Anterior cingulate cortex (tissue), 58 donors: ENCODE results near the gene ABHD14A.
A peak's percentile ranks its signal among the peaks of the same experiment; 100 is the strongest.

ENCODE experiments used
- DNase-seq, 58 donors: peaks; one replicate each; lab custom pipeline; 2025; lab: John Stamatoyannopoulos, UW

ABHD14A gene

DNA sequence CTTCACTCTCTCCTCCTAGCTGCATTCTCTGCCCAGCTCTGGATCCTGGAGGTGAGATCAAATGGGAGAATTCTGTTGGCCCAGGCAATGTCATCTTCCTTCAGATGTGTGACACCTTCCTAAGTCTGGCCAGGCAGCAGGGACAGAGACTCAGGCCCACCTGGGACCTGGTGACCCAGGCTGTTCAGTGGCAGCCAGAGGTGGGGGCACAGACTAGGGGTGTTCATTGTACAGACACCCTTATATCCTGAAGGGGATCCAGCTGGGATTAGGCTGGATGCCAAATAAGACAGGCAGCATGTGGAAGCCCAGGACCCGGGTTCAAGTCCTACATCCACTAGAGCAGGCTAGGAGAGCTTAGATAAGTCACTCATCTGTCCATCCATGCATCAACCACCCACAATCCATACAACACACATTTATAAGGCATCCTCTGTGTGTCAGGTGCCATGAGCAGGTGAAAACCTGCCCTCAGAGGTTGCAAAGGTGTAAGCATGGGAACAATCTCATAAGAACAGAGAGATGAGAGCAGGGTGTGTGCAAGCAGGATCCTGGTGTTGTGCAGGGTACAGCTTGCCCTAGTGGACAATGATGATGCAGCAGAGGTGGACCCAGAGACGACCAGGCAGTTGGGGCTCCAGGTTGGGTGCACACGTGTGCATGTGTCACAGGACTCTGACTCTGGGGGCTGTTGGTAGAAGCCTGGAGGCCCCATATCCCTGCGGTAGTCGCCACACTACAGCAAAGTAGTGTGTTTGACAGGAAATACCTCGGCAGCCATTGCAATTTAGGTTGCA, 39.1 kb downstream of the ABHD14A start:
- no peak for DNase-seq

DNA sequence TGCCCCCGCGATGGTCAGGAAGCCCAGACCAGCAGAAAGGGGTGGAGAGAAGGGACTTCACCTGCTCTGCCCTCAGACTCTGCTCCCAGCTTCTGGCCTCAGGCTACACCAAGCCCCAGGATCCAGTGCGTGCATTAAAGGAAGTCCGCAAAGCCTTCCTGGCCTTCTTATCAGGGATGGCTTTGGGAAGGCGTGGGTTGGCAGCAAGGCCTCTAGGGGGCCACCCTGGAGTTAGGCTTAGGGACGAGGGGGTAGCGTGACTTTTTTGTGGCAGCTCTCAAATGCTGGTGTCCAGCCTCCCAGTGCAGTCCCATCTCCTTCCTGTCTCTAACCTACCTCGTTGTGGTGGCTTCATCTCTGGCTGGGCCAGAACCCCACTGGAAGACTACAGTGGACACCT, 39.7 kb downstream of the ABHD14A start:
- peak in 1 of 58 donors; percentile 10 for DNase-seq

DNA sequence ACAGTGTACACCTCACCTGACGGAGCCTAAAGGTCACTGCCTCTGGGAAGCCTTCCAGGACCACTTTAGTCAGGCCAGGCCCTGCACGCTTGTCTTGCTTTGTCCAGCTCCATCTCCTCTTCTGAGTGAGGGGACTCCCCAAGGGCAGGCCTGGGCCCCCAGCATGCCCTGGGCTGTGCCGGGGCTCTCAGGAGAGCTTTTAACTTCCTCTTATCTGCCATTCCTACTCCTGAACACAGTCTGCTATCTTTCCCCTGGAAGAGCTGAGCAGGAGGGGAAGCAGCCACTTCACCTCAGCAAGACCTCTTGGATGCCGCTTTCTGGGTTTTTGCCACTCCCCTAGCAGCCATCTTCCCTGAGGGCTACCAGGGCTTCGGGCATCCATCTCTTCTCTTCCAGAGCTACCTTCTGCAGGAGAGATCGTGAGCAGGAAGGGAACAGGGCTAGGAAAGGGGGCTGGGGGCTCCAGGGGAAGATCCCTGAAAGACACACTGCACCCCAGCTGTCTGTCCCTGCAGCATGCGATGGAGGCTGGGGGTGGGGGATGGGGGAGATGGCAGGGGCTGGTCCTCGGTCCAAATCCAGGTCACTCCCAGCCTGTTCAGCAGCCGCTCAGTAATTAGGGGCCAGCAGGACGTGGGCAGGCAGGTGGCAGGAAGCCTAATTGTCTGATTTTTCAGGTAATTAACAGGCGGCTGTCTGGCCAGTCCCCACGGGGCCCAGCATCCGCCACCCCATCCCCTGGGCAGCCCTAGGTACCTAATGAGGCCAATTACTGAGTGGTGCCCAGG, 40.8 kb downstream of the ABHD14A start:
- DNase-seq, result no peak

DNA sequence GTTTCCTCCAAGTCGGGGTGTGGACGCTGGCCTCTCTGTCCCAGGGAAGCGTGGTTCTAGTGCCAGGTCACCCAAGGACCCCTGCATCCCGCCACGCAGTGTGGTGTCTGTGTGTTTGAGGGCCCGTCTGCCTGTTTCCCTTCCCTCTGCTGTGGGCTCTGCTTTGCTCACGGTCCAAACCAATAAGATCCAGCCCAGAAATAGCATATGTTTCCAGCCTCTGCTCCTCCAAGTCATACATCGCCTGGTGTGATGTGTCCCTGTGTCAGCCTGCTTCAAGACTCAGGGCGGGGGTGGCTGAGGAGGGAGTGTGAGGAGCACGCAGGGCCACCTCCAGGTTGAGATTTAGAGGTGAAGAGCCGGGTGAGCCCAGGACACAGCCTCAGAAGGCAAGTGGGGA, 42.7 kb downstream of the ABHD14A start:
- DNase-seq, result peak in 7 of 58 donors; percentile 6 to 42 (median 24)

DNA sequence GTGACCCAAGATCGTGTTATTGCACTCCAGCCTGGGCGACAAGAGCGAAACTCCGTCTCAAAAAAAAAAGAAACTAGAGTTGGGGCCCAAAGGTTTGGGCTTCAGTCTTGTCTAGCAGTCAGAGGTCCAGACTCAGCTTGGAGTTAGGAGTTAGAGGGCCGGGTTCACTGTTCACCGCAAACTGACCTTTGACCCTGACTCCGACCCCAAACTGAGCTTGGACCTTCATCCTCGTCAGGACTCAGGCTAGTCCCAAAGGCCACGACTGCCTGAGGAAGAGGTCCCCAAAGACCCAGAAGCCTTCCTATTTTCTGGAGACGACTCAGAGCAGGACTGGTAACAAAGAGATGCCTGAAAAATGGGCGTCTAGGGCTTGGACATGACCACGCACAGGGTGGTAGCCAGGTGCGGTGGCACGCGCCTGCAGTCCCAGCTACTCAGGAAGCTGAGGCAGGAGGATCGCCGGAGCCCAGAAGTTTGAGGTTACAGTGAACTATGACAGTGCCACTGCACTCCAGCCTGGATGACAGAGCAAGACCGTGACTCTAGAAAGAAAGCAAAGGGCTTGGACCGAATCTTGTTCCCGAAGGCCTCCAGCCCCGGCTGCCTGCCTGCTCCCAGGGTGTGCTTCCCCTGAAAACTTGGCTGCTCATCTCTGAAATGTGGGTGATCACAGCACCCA, 43.6 kb downstream of the ABHD14A start:
- no peak for DNase-seq

DNA sequence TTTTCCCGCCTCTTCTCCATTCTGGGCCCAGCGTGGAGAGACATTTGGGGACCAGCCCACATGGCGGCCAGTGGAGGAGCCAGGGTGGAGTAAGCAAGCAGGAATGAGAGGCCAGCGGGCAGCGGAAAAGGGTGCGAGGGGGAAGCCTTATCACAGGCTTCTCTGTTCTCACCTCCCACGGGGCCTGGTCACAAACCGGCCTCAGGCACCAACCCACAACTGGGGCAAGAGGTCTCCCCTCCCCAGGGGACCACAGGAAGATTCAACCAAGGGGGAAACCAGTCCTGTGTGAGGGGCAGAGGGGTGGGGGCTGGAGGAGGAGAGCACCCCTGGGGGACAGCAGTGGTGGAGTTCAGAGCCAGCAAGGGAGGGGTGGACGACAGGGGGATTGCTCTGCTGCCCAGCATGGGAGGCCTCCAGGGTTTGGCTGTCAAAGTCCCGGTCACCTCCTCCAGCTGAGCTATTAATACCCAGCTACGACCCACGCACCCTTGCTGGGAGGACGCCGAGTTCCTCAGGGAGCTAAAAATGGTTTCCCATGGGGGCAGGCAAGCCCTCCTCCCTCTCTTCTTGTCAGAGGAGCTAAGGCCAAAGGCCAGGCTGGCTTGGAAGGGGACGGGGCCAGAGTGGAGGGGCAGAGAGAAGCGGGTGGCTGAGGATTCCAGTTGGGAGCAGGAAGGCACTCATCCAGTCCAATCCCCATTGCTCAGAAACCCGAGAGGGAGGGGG, 44.7 kb downstream of the ABHD14A start:
- DNase-seq, result peak in 1 of 58 donors; percentile 20

DNA sequence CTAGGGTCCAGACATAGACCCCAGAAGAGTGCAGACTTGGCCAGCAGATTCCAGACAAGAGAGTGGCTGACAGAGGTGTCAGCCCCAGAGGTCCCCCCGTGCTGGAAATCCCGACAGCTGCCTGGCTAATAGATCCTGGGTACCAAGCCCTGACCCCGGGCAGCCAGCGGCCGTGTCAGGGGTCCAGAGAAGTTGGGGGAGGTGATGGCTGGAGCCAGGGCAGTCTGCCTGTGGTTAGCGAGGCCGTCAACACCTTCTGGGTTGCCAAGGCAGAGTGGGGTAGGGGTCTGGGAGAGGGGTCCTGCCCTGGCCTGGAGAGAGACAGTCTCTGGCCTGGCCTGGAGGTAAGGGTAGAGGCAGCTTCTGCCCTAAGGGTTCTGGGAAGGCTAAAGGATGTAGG, 45.9 kb downstream of the ABHD14A start:
- DNase-seq, result no peak

DNA sequence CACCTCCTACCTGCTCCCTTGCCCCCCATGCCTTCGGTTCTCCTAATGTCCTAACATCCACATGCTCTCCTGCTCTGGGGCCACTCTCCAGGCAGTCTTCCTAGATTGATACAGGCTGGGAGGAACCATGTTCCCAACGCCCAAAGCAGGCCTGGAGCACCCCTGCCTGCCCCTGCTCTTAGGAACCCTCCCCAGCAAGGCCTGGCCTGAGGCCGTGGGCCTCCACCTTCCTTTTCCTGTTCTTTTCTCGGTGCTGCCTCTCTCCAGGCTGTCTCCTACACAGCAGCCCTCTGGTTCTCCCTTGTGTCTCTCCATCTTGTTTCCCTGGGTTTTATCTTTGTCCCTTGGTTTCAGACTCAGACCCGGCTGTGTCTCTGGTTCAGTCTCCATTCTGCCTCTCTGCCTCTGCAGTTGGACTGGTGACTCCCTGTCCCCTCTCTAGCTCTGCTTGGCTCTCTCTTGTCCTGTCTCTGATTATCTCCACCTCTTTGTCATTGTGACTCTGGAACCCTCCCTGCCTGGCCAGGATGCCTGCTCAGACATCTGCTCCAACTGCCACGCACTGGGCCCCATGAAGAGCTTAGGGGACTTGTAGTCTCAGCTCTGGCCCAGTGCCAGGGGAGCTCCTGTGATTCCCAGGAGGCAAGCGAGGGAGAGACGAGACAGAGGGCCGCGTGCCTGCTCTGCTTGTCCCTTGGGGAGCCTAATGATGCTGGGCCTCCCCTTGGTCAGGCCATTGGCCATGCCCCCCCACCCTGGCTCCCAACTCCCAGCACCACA, 46.8 kb downstream of the ABHD14A start:
- peak in 8 of 58 donors; percentile 20 to 70 (median 24) for DNase-seq

DNA sequence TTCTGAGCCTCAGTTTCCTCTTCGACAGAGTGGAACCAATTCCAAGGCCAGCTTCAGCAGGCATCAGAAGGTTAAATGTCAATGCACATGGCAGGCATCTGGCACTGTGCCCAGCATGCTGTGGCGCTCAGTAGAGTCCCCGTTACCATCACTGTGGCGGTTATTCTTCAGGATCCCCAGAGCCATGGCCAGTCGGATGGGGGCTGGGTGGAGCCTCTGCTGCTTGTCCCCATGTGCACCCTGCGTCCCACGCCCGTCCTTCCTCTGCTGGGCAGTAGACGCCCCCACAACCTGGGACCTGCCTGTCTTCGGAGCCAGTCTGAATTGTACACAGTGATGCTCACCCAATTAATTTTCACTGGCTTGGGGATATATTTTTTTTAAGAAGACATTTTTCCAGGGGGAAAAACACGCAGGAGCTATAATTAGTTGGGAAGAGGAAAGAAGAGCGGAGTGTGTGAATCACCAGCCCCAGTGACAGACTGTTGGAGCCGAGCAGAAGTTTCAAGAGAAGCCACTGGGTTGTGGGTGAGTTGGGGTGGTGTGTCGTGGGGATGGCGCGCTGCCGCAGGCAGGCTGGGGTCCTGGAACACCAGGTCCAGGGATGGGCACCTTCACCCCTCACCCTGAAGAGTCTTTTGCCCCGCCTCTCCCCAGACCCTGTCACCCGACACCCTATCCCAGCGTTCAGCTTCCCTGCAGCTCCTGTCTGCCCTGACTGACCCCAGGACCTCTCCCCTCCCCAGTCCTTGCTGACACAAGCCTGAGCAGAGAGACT, 47.6 kb downstream of the ABHD14A start:
- peak in 15 of 58 donors; percentile 21 to 77 (median 41) for DNase-seq

DNA sequence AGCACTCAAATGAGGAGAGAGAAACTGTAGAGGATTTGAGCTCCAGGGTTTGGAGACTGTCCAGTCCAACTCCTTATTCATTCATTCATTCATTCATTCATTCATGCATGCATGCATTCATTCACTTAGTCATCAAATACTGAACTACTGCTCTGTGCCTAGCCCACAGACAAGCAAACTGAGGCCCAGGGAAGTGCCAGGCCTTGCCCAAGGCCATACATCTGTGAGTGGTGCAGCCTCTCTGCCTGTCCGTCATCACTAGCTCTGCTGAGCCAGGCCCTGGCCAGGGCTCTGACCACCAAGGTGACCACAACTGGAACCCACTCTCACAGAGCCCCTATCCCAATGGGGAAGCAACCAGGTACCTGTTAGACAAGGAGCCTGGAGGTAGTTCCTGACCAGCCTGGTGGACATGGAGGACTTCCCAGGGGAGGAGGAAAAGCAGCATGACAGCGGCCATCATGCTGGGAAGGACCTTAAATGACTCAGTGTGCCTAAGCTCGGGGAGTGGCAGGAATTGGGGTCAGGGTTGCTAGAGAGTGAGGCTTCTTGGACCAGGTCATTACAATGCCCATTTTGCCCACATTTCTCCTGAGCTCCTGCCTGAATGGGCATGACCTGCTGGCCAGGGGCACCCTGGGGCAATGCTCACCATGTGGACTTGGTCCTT, 48.4 kb downstream of the ABHD14A start:
- no peak for DNase-seq

DNA sequence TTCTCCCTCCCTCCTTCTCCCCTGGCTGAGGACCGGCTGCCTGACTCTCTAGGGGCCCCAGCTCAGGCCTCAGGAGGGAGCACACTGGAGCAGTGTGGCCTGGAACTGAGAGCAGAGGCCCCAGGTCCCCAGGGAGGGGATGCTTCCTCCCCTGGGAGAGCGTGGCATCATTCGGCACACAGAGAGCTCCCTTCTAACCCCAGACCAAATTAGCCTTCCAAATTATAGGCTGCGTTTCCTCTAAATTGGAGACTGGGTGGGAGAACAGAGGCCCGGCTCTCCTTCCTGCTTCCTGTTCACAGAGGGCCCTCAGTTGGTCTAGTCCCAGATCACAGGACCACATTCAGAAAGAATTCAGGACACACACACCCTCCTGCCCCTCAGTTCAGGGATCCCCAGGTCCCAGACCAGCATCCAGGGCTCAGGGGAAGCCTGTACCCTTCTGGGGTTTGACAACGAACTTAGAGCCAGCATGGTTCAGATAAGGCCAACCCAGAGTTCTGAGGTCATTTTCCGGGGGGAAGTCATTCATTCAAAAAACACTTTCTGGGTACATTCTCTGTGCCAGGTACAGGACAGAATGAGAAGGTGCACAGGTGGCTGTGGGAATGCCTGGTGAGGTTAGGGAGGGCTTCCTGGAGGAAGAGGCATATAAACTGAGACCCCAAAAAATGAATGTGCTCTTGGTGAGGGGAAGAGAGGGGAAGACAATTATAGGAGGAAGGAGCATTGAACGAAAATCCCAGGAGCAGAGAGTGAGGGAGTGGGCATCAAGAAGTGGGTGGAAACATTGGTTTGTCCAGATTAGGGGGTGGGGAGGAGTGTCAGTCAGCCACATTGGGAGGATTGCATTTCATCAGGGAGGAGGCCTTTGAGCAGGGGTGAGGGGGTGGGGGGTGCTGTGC, 49.2 kb downstream of the ABHD14A start:
- DNase-seq, result no peak

DNA sequence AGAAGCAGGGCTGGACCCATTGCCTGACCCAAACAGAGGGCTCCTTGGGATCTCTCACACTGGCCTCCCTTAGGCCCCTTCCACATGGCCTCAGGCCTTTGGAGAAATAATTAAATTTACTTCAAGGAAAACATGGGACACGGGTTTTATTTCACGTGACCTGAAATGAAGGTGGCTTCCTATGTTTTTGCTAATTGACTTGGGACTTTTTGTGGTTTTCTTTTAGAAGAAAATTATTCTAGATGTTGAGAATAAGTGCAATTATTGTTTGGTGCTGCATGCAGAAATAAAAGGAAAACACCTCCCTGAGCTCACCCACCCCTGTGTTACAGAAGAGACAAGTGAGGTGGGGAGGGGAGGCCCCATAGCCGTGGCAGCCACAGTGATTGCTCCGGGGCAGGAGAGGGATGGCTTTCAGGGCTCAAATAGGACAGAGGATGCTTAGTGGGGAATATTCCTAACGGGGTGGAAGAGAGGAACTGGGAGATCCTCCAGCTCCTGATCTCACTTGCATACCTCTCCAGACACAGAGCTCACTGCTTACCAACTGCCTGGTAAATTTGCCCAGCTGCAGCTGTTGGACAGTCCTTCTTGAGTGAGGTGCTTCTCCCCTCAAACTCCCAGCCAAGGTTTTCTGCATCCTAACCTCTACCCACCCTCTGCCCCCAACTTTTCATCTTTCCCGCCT, 50.0 kb downstream of the ABHD14A start:
- no peak for DNase-seq

DNA sequence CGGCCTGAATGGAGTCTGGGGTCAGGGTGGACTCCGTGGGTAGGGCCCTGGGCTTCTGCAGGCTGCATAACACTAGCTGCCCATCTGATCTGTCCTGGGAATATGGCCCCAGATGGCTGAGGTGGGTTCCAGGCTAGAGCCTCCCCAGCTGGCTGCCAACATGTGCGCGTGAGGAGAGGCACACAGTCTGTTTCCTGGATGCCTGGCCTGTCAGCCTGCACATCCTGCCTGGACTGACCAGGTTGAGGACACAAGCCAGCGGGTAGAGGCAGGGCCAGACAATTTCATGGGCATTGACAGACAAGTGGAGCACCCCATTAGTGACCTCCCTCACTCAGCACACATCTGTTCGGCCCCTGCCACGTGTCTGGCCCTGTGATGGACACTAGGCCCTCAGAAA, 50.6 kb downstream of the ABHD14A start:
- no peak for DNase-seq

DNA sequence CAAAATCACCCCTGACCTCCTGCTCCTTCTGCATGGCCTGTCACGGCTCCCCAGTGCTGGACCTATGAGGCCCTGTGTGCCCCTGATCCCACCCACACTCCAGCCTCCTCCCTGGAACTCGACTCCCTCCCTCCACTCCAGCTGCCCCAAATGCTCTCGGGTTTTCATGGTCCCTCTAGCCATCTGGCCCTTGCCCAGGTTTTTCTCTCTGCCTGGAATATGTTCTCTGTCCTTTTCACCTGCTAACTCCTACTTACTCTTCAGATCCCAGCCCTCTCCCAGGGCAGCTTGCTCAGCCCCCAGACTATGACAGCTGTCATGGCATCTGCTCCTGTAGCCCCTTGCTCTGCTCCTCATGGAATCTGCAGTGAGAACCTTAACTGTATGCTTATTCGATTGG, 51.2 kb downstream of the ABHD14A start:
- no peak for DNase-seq

DNA sequence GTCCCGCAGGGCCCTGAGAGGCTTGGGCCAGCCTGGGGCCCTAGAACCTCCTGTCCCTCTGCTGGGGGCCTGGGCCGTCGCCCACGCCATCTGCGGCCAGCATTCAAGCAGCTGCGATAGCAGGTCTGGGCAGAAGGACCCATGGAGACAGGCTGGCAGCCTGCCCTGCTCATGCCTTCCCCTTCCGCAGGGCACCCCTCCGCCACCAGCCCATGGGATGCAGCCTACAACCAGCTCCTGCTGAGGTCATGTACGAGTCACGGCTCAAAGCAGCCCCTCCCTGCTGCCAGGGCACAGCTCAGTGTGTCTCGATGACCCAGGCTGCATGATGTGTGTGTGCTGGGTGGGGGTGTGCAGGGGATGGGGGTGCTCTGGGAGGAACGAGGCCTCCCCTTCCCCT, 53.7 kb downstream of the ABHD14A start:
- peak in 47 of 58 donors; percentile 29 to 88 (median 63) for DNase-seq

DNA sequence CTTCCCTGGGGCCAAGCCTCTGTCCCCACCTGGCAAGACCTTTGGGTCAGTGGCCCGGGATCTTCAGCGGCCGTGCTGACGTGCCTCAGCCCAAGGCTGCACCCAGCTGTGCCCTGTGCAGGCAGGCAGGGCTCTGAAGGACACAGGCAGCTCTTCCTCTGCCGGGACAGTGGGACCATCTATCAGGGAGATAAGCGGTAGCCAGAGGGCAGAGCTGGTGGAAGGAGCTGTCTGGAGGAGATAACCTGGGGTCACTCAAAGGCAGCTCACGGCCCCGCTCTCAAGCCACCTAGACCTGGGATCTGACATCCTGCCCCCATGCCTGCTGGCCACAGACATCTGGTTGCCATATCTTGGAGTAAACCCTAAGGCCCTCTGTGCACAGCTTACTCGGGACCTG, 54.2 kb downstream of the ABHD14A start:
- DNase-seq, result peak in 1 of 58 donors; percentile 54

DNA sequence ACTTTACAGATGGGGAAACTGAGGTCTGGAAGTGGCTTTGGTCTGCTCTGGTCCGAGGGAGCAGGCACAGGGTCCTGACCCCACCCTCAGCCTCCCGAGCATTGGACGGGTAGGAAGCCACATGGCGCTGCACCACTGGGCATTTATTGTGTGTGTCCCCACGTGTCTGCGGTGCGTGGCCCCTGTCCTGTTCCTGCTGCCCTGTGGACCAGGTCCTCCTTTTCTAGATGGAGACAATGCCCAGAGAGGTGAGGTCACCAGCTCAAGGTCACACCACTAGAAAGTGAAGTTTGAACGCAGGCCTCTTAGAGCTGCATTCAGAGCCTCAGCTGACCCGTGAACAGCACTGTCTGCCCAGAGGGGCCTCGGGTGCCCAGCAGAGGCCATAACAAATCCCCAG, 54.7 kb downstream of the ABHD14A start:
- no peak for DNase-seq
